Measurements from ENCODE around the gene PFKL.

- TF ChIP-seq YY1 (IDR thresholded peaks at IDR 0.05; ENCODE audit: insufficient read depth, insufficient read length): no peak
- no peak for TF ChIP-seq SUZ12 (IDR thresholded peaks at IDR 0.05; ENCODE audit: extremely low read depth, insufficient read depth, insufficient read length)
- no peak for TF ChIP-seq ZNF274 (IDR thresholded peaks at IDR 0.05; ENCODE audit: low read depth, low read length)
These were observed 27.5 kb upstream of the PFKL start for GRCh38 chr21:44272284-44272858.
